ENCODE measurements around the gene DSCAM.

DNA sequence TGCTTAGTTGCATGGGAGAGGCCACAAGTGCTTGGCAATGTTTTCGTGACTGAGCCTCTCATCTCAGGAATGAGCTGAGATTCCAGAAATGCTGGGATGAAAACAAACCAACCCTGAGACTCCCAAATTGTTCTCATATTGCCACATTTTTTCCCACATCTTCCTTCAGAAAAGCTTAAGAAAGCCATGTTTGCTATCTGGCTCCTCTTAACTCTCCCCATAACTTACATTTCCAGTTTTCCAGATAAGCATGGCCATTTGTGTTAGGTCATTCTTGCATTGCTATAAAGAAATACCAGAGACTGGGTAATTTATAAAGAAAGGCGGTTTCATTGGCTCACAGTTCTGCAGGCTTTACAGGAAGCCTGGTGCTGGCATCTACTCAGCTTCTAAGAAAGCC, 17.2 kb downstream of the DSCAM start:
- no peak for TF ChIP-seq EZH2phosphoT487 (IDR thresholded peaks at IDR 0.05; ENCODE audit: unreplicated experiment)
- TF ChIP-seq CTCF (conservative IDR thresholded peaks at IDR 0.05; ENCODE audit: low read depth in 2 of 2): no peak
- TF ChIP-seq STAT1 (IDR thresholded peaks at IDR 0.05; ENCODE audit: unreplicated experiment): no peak
- no peak for TF ChIP-seq POLR2AphosphoS5 (IDR thresholded peaks at IDR 0.05; ENCODE audit: low read depth)

Data from GM23338 (cell line).